Mucosa of descending colon (tissue), 3 donors: ENCODE measurements around the gene DMAC2. TPM values are rescaled to one million over a fixed set of nuclear protein-coding genes. Genes with fewer than 3 reads are reported as not detected.

ENCODE experiments used
- ATAC-seq: fragments of 200-7000 bp; cut with Tn5 transposase; one replicate; pipeline ENCODE4 v1.9.1; 2020; ENCODE audit warnings: mild to moderate bottlenecking, moderate library complexity
- DNase-seq, 3 donors: peaks; one replicate each; pipeline ENCODE4 v3.0.0-alpha.2; 2020
- H3K36me3 ChIP-seq: fragments of 200-600 bp; one replicate; pipeline ENCODE4 v1.8.0; 2021; ENCODE audit warnings: low read depth, mild to moderate bottlenecking
- H3K4me1 ChIP-seq: fragments of 200-600 bp; one replicate; pipeline ENCODE4 v1.8.0; 2021; ENCODE audit warnings: low read depth, mild to moderate bottlenecking
- H3K4me3 ChIP-seq: fragments of 200-600 bp; one replicate; pipeline ENCODE4 v1.8.0; 2021; ENCODE audit warnings: mild to moderate bottlenecking
- H3K9me3 ChIP-seq: fragments of 200-600 bp; one replicate; pipeline ENCODE4 v1.8.0; 2021; ENCODE audit warnings: mild to moderate bottlenecking
- intact Hi-C, 2 donors: fragments of 100-400 bp; cut with DNase I in 1 of 2; cut with micrococcal nuclease in 1 of 2; formaldehyde crosslinking; loops; one replicate each; pipeline versions ENCODE4 v1.11.0 to v1.11.1; 2022; cut with DNase I, micrococcal nuclease
- total RNA-seq, 3 donors: library from RNA; stranded (reverse); fragmentation: NEBNext Ultra II Directional in 2 of 3; extraction: Animal tissue kit (Norgen Biotek cat#: 25700) in 2 of 3; gene quantifications; one replicate each; pipeline versions ENCODE4 v1.2.1 to v1.2.4, GENCODE V29; 2021 to 2023
- TF ChIP-seq, protein P1 (sequence below): fragments of 200-600 bp; IDR thresholded peaks from one replicate; pipeline ENCODE4 v1.8.0; 2022; ENCODE audit warnings: antibody characterized with exemption, mild to moderate bottlenecking
- donor health status: DM: no; HTN: no; CAD: no; lungs with moderate emphysema.
- donor health status: DM: no; HTN: no; CAD: no.
- donor health status: DM: no; HTN: yes; CAD: no.

The DMAC2 gene
- total RNA-seq, 3 donors from 2014 or later = 38.9 to 61.0 (median 47.5) TPM

DNA sequence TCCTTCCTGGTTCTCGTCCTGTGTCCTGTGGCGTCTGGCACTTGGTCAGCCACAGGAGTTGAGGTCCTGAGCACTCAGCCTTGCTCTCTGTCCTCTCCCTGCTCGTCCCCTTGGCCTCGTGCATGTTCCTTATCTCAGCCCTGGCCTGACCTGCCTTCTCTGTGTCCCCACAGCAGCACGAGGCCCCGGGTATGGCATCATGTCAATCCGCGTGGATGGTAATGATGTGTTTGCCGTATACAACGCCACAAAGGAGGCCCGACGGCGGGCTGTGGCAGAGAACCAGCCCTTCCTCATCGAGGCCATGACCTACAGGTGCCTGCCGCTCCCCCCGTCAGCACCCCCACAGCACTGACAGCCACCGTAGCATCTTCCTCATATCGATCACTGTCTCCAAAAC, 17.3 kb downstream of the DMAC2 start:
- H3K36me3 ChIP-seq = peaks cover 6% of the 10 kb centered on the region
- H3K4me3 ChIP-seq = no peak overlapping the region
- no peaks in the 10 kb centered on the region for H3K9me3 ChIP-seq
- ATAC-seq (no peak), DNase-seq (no peak)
- intact Hi-C loops = no loop called here
- peaks cover 14% of the 10 kb centered on the region for H3K4me1 ChIP-seq
- TF ChIP-seq, protein P1, sequence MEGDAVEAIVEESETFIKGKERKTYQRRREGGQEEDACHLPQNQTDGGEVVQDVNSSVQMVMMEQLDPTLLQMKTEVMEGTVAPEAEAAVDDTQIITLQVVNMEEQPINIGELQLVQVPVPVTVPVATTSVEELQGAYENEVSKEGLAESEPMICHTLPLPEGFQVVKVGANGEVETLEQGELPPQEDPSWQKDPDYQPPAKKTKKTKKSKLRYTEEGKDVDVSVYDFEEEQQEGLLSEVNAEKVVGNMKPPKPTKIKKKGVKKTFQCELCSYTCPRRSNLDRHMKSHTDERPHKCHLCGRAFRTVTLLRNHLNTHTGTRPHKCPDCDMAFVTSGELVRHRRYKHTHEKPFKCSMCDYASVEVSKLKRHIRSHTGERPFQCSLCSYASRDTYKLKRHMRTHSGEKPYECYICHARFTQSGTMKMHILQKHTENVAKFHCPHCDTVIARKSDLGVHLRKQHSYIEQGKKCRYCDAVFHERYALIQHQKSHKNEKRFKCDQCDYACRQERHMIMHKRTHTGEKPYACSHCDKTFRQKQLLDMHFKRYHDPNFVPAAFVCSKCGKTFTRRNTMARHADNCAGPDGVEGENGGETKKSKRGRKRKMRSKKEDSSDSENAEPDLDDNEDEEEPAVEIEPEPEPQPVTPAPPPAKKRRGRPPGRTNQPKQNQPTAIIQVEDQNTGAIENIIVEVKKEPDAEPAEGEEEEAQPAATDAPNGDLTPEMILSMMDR = no peak

DNA sequence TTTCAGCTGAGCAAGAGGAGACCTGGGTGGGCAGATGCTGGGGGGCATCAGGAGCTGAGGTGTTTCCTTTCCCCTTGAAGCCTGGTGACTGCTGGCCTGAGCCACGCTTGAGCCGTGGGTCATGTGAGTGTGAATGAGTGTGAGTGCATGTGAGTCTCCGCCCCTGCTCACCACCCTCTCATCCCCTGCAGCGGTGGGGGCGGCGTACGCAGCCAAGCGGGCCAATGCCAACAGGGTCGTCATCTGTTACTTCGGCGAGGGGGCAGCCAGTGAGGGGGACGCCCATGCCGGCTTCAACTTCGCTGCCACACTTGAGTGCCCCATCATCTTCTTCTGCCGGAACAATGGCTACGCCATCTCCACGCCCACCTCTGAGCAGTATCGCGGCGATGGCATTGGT, 17.7 kb downstream of the DMAC2 start:
- no peak for DNase-seq
- H3K4me1 ChIP-seq = peaks cover 14% of the 10 kb centered on the region
- peaks cover 6% of the 10 kb centered on the region for H3K36me3 ChIP-seq
- H3K4me3 ChIP-seq = no peak overlapping the region
- TF ChIP-seq, protein P1 = no peak
- intact Hi-C loops = no loop called here
- H3K9me3 ChIP-seq = no peaks in the 10 kb centered on the region
- ATAC-seq = no peak

GRCh38 chr19:41421314-41421713, 18.4 kb downstream of the DMAC2 start:
- H3K9me3 ChIP-seq = no peaks in the 10 kb centered on the region
- peaks cover 14% of the 10 kb centered on the region for H3K4me1 ChIP-seq
- DNase-seq (peak; percentile 75 to 81 (median 81)), ATAC-seq (peak; percentile 75)
- H3K36me3 ChIP-seq = peaks cover 6% of the 10 kb centered on the region
- H3K4me3 ChIP-seq = no peak overlapping the region
- TF ChIP-seq, protein P1 = no peak
- intact Hi-C loops = no loop called here

DNA sequence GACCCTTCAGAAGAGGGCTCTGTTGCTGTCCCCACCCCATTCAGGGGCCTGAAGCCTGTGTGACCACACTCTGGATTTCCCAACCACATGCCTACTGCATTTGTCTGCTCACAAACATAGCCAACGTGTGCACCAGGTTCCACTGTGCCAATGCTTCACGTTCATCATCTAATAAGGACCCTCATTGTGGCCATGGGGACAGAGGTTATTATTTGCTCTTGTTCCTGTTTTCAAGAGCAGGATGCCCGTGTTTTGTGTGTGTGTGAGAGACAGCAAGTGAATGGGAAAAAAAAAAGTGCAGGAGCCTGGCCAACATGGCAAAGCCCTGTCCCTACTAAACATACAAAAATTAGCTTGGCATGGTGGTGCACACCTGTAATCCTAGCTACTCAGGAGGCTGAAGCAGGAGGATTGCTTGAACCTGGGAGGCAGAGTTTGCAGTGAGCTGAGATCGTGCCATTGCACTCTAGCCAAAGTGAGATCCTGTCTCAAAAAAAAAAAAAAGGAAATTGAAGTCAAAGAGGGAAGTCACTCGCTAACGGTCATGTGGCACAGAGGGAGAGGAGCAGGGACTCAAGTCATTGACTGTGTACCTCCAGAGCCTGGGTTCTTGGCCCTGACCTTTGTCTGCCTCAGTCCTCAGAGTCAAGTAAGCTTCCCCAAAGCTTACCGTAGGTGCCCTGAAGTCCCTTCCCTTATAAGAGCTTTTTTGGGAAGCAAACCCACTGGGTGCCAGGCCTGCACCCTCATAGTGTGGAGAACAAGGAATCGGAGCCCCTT, 19.4 kb downstream of the DMAC2 start:
- ATAC-seq = no peak
- Histone ChIP-seq H3K4me1 (peaks cover 12% of the 10 kb centered on the region), H3K9me3 (no peaks in the 10 kb centered on the region), H3K36me3 (peaks cover 6% of the 10 kb centered on the region), H3K4me3 (no peak overlapping the region)
- DNase-seq = no peak
- intact Hi-C loops = no loop called here
- TF ChIP-seq, protein P1 = no peak

- H3K9me3 ChIP-seq = no peaks in the 10 kb centered on the region
- ATAC-seq = peak; percentile 96
- H3K4me1 ChIP-seq = peaks cover 6% of the 10 kb centered on the region
- intact Hi-C loops = no loop called here
- H3K4me3 ChIP-seq = peak overlapping the region; percentile 9
- H3K36me3 ChIP-seq = peaks cover 6% of the 10 kb centered on the region
- DNase-seq = peak; percentile 88 to 98 (median 88)
- TF ChIP-seq, protein P1 = no peak
Measured at GRCh38 chr19:41416194-41416674, 23.5 kb downstream of the DMAC2 start.
